Activated naive CD4-positive, alpha-beta T cell treated with Interleukin-2 at 50 U/mL for 16 hours (primary cell): ENCODE data around the gene CIB4.
"Not testable (repeated sequence)": the region's sequence is repeated elsewhere in the genome, so short reads cannot be mapped to it uniquely, and the experiment has no call there.

Experiments
- DNase-seq: peaks from one replicate; pipeline ENCODE4 v3.0.0-alpha.2; 2020

CIB4 gene

GRCh38 chr2:26580151-26580550, 61.0 kb downstream of the CIB4 start:
- DNase-seq = no peak

GRCh38 chr2:26579723-26580040, 61.5 kb downstream of the CIB4 start:
- DNase-seq = no peak

- no peak for DNase-seq
Measured at GRCh38 chr2:26579025-26579722, 62.0 kb downstream of the CIB4 start.

- DNase-seq = no peak
Measured at GRCh38 chr2:26578581-26578980, 62.6 kb downstream of the CIB4 start.

GRCh38 chr2:26578113-26578458, 63.1 kb downstream of the CIB4 start:
- DNase-seq = no peak

GRCh38 chr2:26577442-26578112, 63.6 kb downstream of the CIB4 start:
- DNase-seq = peak; percentile 66

GRCh38 chr2:26576565-26577441, 64.4 kb downstream of the CIB4 start:
- no peak for DNase-seq

GRCh38 chr2:26575836-26576564, 65.2 kb downstream of the CIB4 start:
- DNase-seq = no peak

- no peak for DNase-seq
Measured at GRCh38 chr2:26574900-26575560, 66.1 kb downstream of the CIB4 start.

- no peak for DNase-seq
Measured at GRCh38 chr2:26574066-26574899, 66.9 kb downstream of the CIB4 start.

GRCh38 chr2:26573241-26573925, 67.8 kb downstream of the CIB4 start:
- no peak for DNase-seq

GRCh38 chr2:26572591-26572990, 68.6 kb downstream of the CIB4 start:
- no peak for DNase-seq

GRCh38 chr2:26571316-26571715, 69.8 kb downstream of the CIB4 start:
- DNase-seq = no peak

- no peak for DNase-seq
Measured at GRCh38 chr2:26570083-26570430, 71.1 kb downstream of the CIB4 start.

- no peak for DNase-seq
Measured at GRCh38 chr2:26569216-26570082, 71.7 kb downstream of the CIB4 start.

GRCh38 chr2:26568076-26568890, 72.9 kb downstream of the CIB4 start:
- no peak for DNase-seq

- DNase-seq = no peak
Measured at GRCh38 chr2:26567534-26567933, 73.6 kb downstream of the CIB4 start.

GRCh38 chr2:26566731-26567130, 74.4 kb downstream of the CIB4 start:
- not testable (repeated sequence) for DNase-seq

- DNase-seq = no peak
Measured at GRCh38 chr2:26566081-26566375, 75.1 kb downstream of the CIB4 start.
